ENCODE results near the gene OR6X1.

DNA sequence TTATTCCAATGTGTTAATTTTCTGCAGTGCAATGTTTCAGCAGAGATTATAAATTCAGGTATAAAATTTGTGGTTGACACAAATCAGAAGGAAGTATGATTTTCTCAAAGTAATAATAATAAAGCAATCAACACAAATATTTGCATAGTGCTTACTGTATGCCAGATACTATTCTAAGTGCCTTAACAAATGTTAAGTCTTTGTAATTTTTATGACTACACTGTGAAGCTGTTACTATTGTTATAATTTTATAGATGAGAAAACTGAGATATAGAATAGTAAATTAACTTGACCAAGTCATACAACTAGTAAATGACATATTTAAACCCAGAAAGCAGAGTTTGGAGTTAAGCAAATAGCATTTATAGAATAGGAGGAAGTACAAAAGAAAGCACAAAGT lies 16.4 kb upstream of the OR6X1 start:
- TF ChIP-seq EZH2phosphoT487 (IDR thresholded peaks at IDR 0.05; ENCODE audit: low read depth), result no peak
- TF ChIP-seq, protein P1, sequence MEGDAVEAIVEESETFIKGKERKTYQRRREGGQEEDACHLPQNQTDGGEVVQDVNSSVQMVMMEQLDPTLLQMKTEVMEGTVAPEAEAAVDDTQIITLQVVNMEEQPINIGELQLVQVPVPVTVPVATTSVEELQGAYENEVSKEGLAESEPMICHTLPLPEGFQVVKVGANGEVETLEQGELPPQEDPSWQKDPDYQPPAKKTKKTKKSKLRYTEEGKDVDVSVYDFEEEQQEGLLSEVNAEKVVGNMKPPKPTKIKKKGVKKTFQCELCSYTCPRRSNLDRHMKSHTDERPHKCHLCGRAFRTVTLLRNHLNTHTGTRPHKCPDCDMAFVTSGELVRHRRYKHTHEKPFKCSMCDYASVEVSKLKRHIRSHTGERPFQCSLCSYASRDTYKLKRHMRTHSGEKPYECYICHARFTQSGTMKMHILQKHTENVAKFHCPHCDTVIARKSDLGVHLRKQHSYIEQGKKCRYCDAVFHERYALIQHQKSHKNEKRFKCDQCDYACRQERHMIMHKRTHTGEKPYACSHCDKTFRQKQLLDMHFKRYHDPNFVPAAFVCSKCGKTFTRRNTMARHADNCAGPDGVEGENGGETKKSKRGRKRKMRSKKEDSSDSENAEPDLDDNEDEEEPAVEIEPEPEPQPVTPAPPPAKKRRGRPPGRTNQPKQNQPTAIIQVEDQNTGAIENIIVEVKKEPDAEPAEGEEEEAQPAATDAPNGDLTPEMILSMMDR (IDR thresholded peaks at IDR 0.05; ENCODE audit: low read depth, low read length), result no peak

Measured in OCI-LY3 (cell line).